Measurements from ENCODE around the gene STRIP1. TPM values are rescaled to one million over a fixed set of nuclear protein-coding genes. Genes with fewer than 3 reads are reported as not detected.

Gene STRIP1
- polyA plus RNA-seq, 1 of the 3 experiments (the other 2 are of a cell fraction) = 34.6 TPM

DNA sequence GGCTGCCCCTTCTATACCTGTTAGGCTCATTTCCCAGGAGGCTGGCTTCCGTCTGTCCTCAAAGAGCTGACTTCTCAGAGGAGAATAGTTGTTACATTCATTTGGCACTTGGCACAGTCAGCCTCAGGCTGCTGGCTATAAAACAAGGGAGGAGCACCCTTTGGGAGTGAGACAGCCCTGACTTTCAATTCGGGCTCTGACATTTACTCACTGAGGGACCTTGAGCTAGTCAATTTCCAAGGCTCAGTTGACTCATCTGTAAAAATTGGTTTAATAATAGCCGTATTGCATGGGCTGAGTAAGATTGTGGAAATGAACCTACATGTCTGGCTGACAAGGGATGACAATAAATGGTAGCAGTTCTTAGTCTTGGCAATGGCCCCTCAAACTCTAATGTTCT lies 22.4 kb downstream of the STRIP1 start (continued):
- no peak for TF ChIP-seq MEF2A (IDR thresholded peaks at IDR 0.05; ENCODE audit: borderline replicate concordance, low read depth)
- TF ChIP-seq TCF12 (IDR thresholded peaks at IDR 0.05) = peak; percentile 32
- no peak for TF ChIP-seq RFX5 (IDR thresholded peaks at IDR 0.05; ENCODE audit: low read length)
- TF ChIP-seq, protein P1, sequence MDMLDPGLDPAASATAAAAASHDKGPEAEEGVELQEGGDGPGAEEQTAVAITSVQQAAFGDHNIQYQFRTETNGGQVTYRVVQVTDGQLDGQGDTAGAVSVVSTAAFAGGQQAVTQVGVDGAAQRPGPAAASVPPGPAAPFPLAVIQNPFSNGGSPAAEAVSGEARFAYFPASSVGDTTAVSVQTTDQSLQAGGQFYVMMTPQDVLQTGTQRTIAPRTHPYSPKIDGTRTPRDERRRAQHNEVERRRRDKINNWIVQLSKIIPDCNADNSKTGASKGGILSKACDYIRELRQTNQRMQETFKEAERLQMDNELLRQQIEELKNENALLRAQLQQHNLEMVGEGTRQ (IDR thresholded peaks at IDR 0.05; ENCODE audit: borderline replicate concordance, low read depth, low read length) = no peak
- TF ChIP-seq, protein P2, sequence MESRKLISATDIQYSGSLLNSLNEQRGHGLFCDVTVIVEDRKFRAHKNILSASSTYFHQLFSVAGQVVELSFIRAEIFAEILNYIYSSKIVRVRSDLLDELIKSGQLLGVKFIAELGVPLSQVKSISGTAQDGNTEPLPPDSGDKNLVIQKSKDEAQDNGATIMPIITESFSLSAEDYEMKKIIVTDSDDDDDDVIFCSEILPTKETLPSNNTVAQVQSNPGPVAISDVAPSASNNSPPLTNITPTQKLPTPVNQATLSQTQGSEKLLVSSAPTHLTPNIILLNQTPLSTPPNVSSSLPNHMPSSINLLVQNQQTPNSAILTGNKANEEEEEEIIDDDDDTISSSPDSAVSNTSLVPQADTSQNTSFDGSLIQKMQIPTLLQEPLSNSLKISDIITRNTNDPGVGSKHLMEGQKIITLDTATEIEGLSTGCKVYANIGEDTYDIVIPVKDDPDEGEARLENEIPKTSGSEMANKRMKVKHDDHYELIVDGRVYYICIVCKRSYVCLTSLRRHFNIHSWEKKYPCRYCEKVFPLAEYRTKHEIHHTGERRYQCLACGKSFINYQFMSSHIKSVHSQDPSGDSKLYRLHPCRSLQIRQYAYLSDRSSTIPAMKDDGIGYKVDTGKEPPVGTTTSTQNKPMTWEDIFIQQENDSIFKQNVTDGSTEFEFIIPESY (IDR thresholded peaks at IDR 0.05; ENCODE audit: borderline replicate concordance, low read depth) = no peak
- peak; percentile 42; the same call in 1 of the 2 replicates for TF ChIP-seq JUND (IDR thresholded peaks at IDR 0.05)
- TF ChIP-seq, protein P3, sequence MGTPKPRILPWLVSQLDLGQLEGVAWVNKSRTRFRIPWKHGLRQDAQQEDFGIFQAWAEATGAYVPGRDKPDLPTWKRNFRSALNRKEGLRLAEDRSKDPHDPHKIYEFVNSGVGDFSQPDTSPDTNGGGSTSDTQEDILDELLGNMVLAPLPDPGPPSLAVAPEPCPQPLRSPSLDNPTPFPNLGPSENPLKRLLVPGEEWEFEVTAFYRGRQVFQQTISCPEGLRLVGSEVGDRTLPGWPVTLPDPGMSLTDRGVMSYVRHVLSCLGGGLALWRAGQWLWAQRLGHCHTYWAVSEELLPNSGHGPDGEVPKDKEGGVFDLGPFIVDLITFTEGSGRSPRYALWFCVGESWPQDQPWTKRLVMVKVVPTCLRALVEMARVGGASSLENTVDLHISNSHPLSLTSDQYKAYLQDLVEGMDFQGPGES (IDR thresholded peaks at IDR 0.05; ENCODE audit: low read depth, low read length) = no peak
- TF ChIP-seq, protein P4, sequence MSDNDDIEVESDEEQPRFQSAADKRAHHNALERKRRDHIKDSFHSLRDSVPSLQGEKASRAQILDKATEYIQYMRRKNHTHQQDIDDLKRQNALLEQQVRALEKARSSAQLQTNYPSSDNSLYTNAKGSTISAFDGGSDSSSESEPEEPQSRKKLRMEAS (IDR thresholded peaks at IDR 0.05; ENCODE audit: low read depth) = no peak
- no peak; a peak in 1 of 4 replicates for TF ChIP-seq EP300 (IDR thresholded peaks at IDR 0.05; ENCODE audit: borderline replicate concordance in 1 of 2, low read depth in 1 of 2, low read length in 1 of 2)
- no peak for TF ChIP-seq GABPA (IDR thresholded peaks at IDR 0.05; ENCODE audit: low read depth)
- TF ChIP-seq CHD2 (IDR thresholded peaks at IDR 0.05; ENCODE audit: low read length, partially characterized antibody) = no peak
- no peak for TF ChIP-seq POLR2AphosphoS5 (IDR thresholded peaks at IDR 0.05; ENCODE audit: low read depth, low read length)
- 0 out of 2 replicates have a peak, but pooled peaks have one; percentile 28 for TF ChIP-seq RCOR1 (IDR thresholded peaks at IDR 0.05; ENCODE audit: low read length)
- TF ChIP-seq YY1 (IDR thresholded peaks at IDR 0.05; ENCODE audit: low read depth) = no peak

DNA sequence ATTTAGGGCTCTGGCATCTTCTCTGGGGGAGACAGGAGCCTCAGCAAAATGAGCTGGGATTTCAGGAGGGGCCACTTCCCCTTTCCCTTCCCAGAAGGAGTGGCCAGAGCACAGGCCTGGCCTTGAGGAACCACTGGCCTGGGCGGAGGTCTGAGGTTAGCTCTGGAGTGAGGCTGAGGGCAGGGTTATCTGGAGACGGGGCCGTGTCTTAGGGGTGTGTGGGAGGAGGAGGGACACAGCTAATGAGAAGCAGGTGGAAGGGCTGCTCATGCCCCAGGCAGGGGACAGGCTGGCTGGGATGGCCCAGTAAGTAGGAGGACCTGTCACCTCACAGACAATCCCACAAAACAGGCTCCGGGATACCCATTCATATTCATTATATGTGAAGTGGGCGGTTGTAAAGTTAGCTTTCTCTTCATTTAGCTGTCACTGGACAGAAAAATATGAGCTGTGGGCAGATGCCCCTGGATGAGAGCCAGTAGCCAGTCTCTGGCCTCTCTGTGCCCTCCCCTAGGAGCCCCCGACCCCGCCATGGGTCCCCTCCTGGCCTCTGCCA lies 23.6 kb downstream of the STRIP1 start:
- H3K9me3 ChIP-seq = no peaks in the 10 kb centered on the region
- peaks cover 10% of the 10 kb centered on the region for H4K20me1 ChIP-seq (ENCODE audit: insufficient read depth)
- H3K36me3 ChIP-seq (replicated peaks in 1 of 2; ENCODE audit: control insufficient read depth in 1 of 2, insufficient read depth in 2 of 2, low read length in 1 of 2) = peaks cover 37 to 52% of the 10 kb centered on the region in 2 experiments
- H3K27ac ChIP-seq (ENCODE audit: low read depth in 2 of 2, low read length in 1 of 2) = peak overlapping the region; percentile 71 to 93
- CTCF ChIA-PET = interaction anchor here (1.2 to 42.0 kb wide), 12 partner anchors 7 to 420 kb away, joined by 4 to 1768 read pairs (median 7); partner anchors contain the start of genes STRIP1 and UBL4B
- H3K9ac ChIP-seq = no peak overlapping the region
- H3K9me2 ChIP-seq = no peaks in the 10 kb centered on the region
- H3K4me3 ChIP-seq (ENCODE audit: low read depth in 2 of 2, low read length in 1 of 2) = no peak overlapping the region; a peak in 2 of 4 replicates
- H2AFZ ChIP-seq (ENCODE audit: low read depth) = no peak overlapping the region
- peak; percentile 79 for DNase-seq
- POLR2A ChIA-PET = interaction anchor here (0.6 to 2.3 kb wide), 7 partner anchors 8 to 130 kb away, joined by 3 to 21 read pairs (median 5); partner anchors contain the start of gene STRIP1
- H3K27me3 ChIP-seq (ENCODE audit: insufficient read depth) = no peaks in the 10 kb centered on the region
- H3K79me2 ChIP-seq (ENCODE audit: insufficient read depth) = no peaks in the 10 kb centered on the region; the same call in 1 of the 2 replicates
- peak overlapping the region; percentile 52 for H3K4me2 ChIP-seq
- H3F3A ChIP-seq (replicated peaks; ENCODE audit: insufficient read depth) = peaks cover 42% of the 10 kb centered on the region
- WGBS (ENCODE audit: low lambda C conversion rate) = 38% methylated on average over 5 of the region's 7 CpGs
- H3K4me1 ChIP-seq (ENCODE audit: control insufficient read depth in 1 of 2, insufficient read depth in 2 of 2, low read depth in 1 of 2, low read length in 1 of 2) = peaks cover 54 to 95% of the 10 kb centered on the region in 2 experiments
- TF ChIP-seq, protein P4 (IDR thresholded peaks at IDR 0.05; ENCODE audit: low read depth) = no peak
- TF ChIP-seq, protein P5, sequence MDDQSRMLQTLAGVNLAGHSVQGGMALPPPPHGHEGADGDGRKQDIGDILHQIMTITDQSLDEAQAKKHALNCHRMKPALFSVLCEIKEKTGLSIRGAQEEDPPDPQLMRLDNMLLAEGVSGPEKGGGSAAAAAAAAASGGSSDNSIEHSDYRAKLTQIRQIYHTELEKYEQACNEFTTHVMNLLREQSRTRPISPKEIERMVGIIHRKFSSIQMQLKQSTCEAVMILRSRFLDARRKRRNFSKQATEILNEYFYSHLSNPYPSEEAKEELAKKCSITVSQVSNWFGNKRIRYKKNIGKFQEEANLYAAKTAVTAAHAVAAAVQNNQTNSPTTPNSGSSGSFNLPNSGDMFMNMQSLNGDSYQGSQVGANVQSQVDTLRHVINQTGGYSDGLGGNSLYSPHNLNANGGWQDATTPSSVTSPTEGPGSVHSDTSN (IDR thresholded peaks at IDR 0.05) = peak; percentile 68
- TF ChIP-seq YY1 (IDR thresholded peaks at IDR 0.05; ENCODE audit: low read depth) = no peak
- TF ChIP-seq, protein P1 (IDR thresholded peaks at IDR 0.05; ENCODE audit: borderline replicate concordance, low read depth, low read length) = no peak
- TF ChIP-seq EP300 (IDR thresholded peaks at IDR 0.05; ENCODE audit: borderline replicate concordance in 1 of 2, low read depth in 1 of 2, low read length in 1 of 2) = peak; percentile 10 to 97; a peak in 3 of 4 replicates
- TF ChIP-seq NFIC (IDR thresholded peaks at IDR 0.05; ENCODE audit: borderline replicate concordance) = peak; percentile 54; the same call in 1 of the 2 replicates
- TF ChIP-seq, protein P2 (IDR thresholded peaks at IDR 0.05; ENCODE audit: borderline replicate concordance, low read depth) = no peak
- TF ChIP-seq MEF2A (IDR thresholded peaks at IDR 0.05; ENCODE audit: borderline replicate concordance, low read depth) = no peak
- TF ChIP-seq RXRA (IDR thresholded peaks at IDR 0.05; ENCODE audit: borderline replicate concordance, low read depth) = peak; percentile 59; the same call in 1 of the 2 replicates
- 0 out of 2 replicates have a peak, but pooled peaks have one; percentile 4 for TF ChIP-seq RAD21 (IDR thresholded peaks at IDR 0.05; ENCODE audit: low read length)
- no peak; the same call in 1 of the 2 replicates for TF ChIP-seq POLR2AphosphoS5 (IDR thresholded peaks at IDR 0.05; ENCODE audit: low read depth, low read length)
- TF ChIP-seq MXI1 (IDR thresholded peaks at IDR 0.05; ENCODE audit: low read depth, low read length) = peak; percentile 68
- TF ChIP-seq TEAD4 (IDR thresholded peaks at IDR 0.05; ENCODE audit: borderline replicate concordance, insufficient read depth) = no peak
